ENCODE results near the gene FES.

DNA sequence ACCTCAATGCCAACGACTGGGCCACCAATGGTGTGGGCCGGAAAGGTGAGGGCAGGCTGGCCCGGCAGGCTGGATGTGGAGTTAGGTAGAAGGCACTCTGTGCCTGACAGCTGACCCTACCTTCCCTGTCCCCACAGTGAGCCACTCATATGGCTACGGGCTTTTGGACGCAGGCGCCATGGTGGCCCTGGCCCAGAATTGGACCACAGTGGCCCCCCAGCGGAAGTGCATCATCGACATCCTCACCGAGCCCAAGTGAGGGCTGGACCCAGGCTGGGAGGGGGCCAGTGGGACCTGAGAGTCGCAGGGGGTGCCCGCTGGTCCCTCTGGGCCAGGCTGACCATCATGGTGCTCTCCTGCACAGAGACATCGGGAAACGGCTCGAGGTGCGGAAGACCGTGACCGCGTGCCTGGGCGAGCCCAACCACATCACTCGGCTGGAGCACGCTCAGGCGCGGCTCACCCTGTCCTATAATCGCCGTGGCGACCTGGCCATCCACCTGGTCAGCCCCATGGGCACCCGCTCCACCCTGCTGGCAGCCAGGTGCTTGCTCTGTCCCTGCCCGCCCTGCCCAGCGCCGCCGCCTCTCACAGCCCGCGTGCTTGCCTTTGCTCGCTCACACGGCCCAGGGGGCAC lies 4.5 kb upstream of the FES start:
- TF ChIP-seq CTCF (IDR thresholded peaks at IDR 0.05 in 4 of 5, conservative IDR thresholded peaks at IDR 0.05 in 1 of 5) (no peak), POLR2A (IDR thresholded peaks at IDR 0.05) (no peak)

All from gastrocnemius medialis (tissue), 4 donors.